HG03039 (cell line): ENCODE results near the gene CNOT11.

Experiments used
- ATAC-seq: cut with Tn5 transposase; IDR thresholded peaks from one replicate; pipeline ENCODE4 v1.9.1; 2021; ENCODE audit warnings: mild to moderate bottlenecking, moderate library complexity; ENCODE audit not compliant: unreplicated experiment

The CNOT11 gene

DNA sequence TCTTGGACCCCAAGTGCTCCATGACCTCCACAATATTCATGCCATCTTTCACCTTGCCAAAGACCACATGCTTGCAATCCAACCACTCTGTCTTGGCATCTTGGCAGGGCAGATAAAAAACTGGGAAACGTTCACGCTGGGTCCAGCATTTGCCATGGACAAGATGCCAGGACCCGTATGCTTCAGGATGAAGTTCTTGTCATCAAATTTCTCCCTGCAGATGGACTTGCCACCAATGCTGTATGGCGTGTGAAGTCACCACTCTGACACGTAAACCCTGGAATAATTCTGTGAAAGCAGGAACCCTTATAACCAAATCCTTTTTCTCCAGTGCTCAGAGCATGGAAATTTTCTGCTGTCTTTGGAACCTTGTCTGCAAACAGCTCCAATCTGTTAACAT lies 21.5 kb downstream of the CNOT11 start:
- no peak for ATAC-seq

DNA sequence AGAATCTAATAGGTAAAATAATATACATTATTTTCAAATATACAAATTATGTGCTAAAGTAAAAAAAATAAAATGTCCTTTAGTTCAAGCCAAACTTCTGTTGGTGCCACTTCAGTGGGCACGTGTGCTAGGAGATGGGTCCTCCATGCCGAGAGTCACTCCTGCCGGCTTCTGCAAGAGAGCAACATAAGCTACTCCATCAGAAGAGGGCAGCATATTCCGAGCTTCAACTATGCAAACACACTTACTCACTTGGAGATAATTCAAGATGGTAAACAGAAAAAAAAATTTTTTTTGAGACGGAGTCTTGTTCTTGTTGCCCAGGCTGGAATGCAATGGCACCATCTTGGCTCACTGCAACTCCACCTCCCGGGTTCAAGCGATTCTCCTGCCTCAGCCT lies 24.4 kb downstream of the CNOT11 start:
- ATAC-seq = no peak

DNA sequence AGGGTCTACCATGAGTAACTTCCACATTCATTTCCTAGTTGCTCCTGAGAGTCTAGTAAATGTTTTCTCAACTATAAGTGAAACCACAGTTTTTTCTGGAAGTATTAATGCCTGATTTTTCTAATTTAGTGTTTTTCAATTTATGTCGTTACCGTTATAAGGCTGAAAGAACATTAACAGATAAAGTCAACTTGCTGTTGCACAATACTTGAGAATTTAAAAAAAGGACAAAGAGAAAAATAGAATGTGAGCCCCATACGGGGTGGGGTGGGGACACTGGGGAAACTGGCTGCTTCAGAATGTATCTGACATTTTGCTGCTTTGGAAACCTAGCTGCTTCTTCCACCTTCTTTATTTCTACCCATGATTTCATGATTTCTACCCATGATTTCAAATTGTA lies 26.2 kb downstream of the CNOT11 start:
- ATAC-seq = no peak

DNA sequence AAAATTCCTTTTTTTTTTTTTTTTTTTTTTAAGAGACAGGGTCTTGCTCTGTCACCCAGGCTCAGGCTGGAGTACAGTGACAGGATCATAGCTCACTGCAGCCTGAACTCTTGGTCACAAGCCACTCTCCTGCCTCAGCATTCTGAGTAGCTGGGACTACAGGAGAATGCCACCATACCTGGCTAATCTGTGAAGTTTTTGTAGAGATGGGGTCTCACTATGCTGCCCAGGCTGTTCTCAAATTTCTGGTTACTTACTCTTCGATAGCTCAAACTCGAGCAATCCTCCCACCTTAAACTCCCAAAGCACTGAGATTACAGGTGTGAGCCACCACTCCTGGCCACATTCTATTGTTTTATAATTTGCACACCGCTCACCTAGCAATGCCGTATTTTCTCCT lies 28.8 kb downstream of the CNOT11 start:
- no peak for ATAC-seq

DNA sequence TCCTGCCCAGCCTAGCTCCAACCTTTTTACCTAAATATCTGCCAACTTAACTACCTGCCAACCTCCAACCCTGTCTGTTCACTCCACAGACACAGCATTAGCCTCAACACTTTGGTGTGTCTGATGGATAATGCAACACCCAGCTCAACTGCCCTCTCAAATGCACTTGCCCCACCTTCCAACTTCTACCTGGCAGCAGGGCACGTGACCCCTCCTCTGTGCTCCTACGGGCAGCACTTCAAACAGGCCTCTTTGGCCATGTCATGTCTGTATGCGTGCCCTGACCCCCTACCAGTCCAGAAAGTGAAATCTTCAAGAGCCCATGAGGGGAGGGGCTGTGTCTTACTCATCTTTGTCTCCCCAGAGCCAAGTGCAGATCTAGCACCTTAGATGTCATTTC lies 30.3 kb downstream of the CNOT11 start:
- ATAC-seq = no peak

DNA sequence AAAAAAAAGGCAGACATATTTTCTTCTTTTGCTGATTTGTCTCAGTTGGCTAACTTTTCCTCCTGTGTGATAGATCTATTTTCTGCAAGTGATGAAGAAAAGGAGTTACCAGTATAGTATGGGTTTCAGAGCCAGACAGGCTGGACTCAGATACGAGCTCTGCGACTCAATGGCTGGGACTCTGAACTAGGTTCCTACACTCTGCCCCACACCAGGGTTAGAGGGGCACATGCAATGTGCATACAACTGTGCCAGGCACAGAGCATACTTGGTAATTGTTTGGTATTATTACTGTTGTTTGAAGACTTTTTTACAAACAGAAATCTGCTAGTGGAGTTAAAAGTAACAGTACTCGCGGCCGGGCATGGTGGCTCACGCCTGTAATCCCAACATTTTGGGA lies 34.0 kb downstream of the CNOT11 start:
- ATAC-seq = no peak

DNA sequence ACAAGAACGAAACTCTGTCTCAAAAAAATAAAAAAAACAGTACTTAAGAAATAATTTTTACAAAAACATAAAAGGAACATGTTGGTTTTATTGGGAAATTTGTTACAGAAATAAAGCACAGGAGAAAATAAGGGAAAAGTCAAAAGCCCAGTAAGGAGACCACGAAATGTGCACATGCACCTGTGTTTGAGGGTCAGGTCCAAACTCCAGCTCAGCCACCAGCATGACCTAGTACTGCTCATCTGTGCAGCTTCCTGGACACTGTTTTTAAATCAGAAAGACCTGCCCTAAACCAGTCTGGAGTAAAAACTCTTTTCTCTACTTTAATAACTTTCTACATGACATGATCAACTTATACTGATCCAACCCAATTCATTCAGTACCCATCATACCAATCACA lies 34.6 kb downstream of the CNOT11 start:
- ATAC-seq = no peak

DNA sequence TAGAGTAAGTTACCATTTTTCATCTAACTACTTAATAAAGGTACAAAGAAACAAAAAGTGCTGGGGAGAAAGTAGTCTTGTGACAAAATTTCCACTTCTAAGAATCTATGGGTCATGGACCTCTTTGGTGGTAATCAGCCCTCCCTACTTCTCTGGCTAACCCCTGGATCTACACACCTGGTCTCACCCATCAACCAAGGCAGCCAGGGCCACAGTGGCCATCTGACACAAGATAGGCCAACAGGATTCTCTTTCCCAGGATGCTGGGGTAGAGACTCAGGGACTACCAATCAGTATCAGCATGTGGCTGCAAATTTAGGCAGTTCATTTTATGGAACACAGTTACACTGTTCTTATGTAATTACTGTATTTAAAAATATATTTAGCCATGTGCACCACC lies 38.0 kb downstream of the CNOT11 start:
- ATAC-seq = no peak

DNA sequence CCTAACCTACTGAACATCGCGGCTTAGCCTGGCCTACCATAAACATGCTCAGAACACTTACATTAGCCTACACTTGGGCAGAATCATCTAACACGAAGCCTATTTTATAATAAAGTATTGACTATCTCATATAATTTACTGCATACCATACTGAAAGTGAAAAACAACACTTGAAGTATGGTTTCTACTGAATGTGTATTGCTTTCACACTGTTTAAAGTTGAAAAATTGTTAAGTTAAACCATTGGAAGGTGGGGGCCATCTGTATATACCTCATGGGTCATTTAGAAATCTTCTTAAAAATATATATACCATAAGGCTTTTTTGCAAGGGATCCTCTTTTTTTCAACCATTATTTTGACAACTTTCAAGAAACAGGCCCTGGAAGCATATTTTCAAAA lies 39.3 kb downstream of the CNOT11 start:
- no peak for ATAC-seq

DNA sequence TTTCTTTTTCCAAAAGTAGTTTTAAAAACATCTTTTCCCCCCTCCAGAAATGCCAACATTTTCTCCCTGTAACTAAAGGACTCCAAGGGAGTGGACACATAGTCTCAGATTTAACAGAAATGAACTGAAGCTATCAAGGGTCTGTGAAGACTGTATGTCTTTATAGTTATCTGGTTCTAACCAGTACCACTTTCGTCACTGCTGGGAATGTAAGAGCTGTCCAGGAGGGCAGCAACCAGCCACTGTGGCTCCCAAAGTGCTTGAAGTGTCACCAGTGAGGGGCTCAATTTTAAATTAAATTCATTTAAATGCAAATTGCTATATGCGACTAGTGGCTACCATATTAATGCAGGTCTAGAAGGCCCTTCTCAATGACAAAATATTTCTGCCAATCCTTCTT lies 40.9 kb downstream of the CNOT11 start:
- no peak for ATAC-seq

DNA sequence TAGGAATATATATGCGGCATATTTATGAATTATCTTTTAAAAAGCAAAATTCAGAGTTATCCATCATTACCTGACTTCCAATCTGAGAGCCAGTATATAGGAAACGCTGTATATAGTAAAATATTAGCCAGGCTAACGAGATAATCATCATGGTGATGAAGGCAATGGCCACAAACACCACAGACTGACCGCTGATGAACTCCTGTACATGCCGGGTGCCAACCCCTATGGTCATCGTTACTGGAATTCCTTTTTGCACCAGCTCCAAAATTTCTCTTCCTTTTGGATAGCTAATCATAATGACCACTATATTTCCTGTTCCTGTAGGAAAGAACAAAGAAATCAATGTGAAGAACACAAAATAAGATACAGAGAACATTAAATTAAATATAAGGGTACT lies 42.2 kb downstream of the CNOT11 start:
- no peak for ATAC-seq

DNA sequence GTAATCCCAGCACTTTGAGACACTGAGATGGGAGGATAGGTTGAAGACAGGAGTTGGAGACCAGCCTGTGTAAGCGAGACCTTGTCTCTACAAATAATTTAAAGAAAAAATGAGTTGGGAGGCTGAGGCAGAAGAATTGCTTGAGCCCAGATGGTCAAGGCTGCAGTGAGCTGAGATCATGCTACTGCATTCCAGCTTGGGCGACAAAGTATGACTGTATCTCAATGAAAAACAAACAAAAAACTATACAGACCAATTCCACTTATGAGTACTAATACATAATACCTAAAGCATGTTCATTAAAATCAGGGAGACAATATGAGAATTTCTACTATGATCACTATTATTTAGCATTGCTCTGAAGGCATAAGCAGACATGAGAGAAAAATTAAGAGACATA lies 43.2 kb downstream of the CNOT11 start:
- no peak for ATAC-seq

DNA sequence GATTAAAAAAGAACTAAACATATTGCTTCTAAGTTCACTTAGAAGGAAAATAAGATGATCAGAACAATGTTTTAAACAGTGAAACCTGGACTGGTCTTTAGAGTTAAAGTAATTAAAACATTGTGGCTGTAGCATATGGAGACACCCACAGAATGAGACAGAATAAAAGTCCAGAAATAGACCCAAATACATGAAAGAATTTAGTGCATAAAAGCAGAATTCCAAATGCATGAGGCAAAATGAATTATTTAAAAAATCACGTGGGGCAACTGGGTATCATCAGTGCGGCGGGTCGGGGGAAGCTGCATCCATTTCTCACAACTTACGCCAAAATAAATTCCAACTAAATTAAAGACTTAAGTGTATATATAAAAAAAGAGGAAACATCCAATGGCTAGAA lies 43.7 kb downstream of the CNOT11 start:
- ATAC-seq = no peak

DNA sequence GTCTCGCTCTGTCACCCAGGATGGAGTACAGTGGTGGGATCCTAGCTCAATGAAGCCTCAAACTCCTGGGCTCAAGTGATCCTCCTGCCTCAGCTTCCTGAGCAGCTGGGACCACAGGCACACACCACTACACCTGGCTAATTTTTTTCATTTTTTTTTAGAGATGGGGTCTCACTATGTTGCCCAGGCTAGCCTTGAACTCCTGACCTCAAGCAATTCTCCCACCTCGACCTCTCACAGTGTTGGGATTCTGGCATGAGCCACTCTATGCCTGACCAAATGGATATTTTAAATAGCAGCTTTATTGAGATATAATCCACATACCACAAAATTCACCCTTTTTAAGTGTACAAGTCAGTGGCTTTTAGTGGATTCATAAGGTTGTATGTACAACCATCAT lies 44.7 kb downstream of the CNOT11 start:
- ATAC-seq = no peak

DNA sequence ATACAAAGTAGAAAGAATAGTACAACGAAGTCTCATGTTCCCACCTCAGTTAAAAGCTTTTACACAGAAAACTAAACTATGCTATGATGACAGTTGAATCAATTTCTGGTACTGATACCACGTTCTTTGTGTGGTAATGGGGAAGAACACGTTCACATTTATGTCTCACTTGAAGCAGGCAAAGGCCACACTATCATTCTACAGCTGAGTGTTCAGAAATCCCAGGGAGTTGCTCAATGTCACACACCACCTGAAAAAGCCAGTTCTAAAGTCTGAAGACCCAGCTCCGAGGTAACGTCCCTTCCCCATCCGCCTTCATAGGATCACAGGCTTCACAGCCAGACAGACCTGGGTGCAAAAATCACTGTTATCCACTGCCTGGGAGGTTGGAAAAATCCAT lies 46.9 kb downstream of the CNOT11 start:
- no peak for ATAC-seq

DNA sequence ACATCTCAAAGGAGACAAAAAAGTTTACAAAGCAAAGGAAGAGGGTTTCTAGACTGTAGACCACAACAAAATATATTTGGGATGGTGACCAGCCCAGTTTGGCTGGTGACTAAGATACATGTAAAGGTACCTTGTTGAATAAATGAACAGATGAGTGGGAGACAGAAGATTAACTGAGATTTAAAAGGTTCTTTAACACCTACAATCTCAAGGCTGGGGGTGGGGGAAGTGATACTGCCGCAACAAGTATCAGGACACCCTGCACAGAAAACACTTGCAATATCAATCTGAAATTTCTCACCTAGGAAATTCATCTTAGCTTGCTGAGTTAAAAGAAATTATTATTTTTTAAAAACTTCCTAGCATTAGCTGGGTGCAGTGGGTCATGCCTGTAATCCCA lies 47.5 kb downstream of the CNOT11 start:
- no peak for ATAC-seq

DNA sequence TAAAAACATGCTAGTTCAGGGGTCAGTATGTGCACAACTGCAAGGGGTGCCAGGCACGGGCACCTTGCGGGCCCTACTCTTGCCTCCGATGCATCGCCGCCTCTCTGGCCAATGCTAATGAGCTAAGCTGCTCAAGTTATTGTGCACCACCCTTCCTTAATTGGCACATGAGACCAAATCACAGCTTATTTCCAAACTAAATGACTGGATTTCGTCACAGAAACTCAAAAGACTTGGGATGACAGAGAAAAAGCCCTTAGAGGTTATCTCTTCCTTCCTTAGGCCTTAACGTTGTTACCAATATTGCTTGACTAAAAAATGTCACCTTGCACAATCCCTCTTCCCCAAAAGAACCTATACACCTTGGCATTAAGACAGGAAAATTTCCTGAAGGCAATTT lies 48.1 kb downstream of the CNOT11 start:
- no peak for ATAC-seq

DNA sequence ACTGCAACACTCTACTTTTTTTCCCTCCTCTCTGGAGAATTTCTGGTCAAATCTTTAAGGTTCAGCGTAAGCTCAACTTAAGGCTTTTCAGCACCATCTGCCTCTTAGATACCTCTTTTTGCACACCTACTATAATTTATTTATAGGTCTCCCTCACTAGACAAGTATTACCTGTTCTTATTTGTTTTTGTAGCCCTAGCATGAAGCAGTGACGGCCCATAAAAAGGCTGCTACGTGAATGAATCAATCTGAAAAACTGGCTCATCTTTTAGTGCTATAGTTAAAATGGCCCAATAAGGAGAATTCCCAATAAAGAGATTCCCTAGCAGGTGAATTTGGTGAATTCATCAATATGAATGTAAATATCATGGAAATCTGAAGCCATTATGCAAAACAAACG lies 49.3 kb downstream of the CNOT11 start:
- no peak for ATAC-seq

DNA sequence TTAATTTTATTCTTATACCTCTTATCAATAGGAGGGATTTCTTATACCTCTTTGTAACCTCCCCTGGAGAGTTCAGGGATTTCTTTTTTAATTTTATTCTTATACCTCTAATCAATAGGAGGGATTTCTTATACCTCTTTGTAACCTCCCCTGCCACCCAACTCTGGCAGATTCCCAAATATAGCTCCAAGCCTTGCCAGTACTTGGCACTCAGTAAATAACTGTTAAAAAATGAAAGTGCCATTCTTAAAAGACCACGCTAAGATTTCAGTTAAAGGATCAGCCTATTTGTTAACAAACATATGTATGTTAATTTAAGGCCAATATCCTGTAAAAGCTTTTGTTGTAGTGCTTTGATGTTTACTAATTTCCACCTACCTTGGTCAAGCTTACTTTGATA lies 51.0 kb downstream of the CNOT11 start:
- no peak for ATAC-seq

DNA sequence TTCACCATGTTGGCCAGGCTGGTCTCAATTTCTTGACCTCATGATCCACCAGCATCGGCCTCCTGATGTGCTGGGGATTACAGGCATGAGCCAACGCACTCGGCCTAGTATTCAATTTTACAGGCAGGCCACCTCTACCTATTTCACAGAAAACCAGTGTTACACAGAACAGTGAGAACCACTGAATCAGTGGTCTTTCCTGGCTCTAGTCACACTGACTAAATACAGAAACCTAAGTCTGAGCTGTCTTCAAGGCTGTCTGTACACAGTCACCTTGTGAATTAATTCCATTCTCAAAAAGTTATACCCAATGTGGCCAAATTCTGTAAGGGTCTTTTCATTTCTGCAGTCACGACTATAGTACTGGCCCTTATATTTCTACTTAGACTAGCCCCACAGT lies 52.3 kb downstream of the CNOT11 start:
- ATAC-seq = no peak

DNA sequence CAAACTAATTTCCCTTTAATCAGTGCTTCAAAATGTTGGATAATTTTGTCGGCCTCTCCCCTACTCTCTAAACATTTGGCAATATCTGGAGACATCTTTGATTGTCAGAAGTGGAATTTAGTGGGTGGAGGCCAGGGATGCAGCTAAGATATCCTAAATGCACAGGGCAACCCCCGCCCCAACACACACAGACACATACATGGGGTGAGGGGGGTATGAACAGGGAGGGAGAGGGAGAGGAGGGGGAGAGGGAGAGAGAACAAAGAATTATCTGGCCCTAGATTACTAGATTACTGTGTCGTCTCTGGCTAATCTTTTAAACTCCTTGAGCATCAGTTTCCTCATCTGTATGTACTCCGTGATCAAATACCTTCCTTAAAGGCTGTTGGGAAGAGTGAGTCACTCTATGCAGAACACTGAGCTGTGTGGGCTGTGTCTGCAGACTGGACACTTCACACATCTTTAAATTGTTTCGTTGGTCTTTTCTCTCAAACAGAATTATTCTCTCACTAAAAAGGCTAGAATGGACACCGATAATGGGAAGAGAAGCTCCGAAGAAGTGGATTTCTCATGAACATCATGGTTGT lies 52.9 kb downstream of the CNOT11 start:
- no peak for ATAC-seq

DNA sequence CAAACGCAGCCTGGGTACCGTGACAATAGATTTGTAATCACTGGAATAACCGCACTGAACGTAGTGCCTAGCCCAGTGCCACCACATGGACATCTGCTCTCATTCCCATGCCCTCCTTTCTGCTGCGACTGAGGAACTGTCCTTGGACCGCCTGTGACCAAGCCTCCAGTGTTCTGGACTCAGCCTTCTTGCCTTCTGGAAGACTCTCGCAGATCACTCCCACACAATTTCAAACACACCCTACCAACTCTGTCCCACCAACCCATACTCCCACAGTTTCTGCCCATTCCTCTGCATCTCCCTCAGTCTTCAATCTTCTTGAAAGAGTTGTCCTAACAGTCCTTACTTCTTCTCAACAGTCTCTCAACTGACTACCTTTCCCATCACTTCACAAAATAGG lies 53.7 kb downstream of the CNOT11 start:
- ATAC-seq = peak; percentile 2

DNA sequence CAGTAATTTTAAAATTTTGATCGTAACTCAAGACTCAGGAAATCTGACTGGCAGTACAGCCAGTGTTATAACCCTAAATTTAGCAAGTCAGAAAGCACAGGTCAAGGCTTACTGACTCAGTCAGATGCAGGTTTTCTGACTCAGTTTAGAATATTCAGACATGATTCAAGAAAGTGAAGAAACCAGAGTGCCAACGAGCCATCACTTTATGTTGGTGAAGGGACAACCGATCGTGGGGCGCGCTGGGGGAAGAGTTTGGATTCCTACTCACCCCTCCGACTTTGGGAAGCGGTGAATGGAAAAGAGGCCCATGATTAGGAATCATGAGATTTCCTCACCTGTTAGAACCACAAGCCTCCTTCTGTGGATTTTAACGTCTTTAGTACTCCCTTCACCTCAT lies 54.8 kb downstream of the CNOT11 start:
- no peak for ATAC-seq

DNA sequence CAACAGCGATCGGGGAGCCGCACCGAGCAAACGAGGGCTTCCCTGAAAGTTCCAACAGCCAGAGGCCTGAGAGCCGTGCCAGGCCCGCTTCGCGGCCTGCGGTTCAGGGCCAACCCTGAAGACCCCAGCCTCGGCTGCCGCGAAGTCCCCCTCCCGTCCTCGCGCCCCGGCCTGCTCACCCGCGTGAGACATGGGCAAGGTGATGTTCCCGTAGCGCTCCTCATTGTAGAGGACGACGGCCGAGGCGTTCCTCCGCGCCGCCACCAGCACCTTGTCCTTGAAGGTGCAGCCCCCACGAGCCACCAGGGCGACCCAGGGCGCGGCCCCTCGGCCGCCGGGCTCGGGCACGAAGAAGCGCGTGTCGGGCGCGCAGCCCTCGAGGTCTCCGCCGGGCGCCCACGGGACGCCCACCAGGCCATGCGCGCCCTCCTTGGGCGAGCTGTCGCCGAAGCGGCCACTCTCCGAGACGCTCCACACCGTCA lies 55.3 kb downstream of the CNOT11 start:
- ATAC-seq = peak; percentile 5
